ENCODE measurements around the gene P2RY11. TPM values are rescaled to one million over a fixed set of nuclear protein-coding genes. Genes with fewer than 3 reads are reported as not detected.

The P2RY11 gene
- polyA plus RNA-seq, 2 of the 4 experiments (the other 2 are of a cell fraction), result 1.9 to 6.4 TPM

DNA sequence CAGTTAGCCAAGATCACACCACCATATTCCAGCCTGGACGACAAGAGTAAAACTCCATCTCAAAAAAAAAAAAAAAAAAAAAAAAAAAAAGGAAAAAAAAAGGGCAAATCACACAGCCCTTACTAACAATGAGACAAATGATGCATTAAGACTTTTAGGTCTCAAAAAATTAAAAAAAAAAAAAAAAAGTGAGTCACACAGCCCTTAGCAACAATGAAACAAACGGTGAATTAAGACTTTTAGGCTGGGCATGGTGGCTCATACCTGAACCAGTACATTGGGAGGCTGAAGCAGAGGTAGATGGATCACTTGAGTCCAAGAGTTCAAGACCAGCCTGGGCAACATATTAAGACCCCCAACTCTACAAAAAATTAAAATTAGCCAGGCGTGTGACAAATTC, 40.6 kb downstream of the P2RY11 start:
- TF ChIP-seq ZNF302 (CRISPR knock-in tag; IDR thresholded peaks at IDR 0.05) (no peak), HEYL (CRISPR knock-in tag; IDR thresholded peaks at IDR 0.05) (no peak), GATA3 (IDR thresholded peaks at IDR 0.05; ENCODE audit: borderline replicate concordance) (no peak), NR3C1 (IDR thresholded peaks at IDR 0.05) (no peak), POLR2A (IDR thresholded peaks at IDR 0.05; ENCODE audit: low read length) (no peak), RNF2 (IDR thresholded peaks at IDR 0.05; ENCODE audit: borderline replicate concordance, low read depth) (no peak), POLR2AphosphoS2 (conservative IDR thresholded peaks at IDR 0.05; ENCODE audit: low read length) (no peak), ZSCAN20 (CRISPR knock-in tag; IDR thresholded peaks at IDR 0.05) (no peak), NFE2L2 (conservative IDR thresholded peaks at IDR 0.05; ENCODE audit: low read length) (no peak)
- TF ChIP-seq, protein P1, sequence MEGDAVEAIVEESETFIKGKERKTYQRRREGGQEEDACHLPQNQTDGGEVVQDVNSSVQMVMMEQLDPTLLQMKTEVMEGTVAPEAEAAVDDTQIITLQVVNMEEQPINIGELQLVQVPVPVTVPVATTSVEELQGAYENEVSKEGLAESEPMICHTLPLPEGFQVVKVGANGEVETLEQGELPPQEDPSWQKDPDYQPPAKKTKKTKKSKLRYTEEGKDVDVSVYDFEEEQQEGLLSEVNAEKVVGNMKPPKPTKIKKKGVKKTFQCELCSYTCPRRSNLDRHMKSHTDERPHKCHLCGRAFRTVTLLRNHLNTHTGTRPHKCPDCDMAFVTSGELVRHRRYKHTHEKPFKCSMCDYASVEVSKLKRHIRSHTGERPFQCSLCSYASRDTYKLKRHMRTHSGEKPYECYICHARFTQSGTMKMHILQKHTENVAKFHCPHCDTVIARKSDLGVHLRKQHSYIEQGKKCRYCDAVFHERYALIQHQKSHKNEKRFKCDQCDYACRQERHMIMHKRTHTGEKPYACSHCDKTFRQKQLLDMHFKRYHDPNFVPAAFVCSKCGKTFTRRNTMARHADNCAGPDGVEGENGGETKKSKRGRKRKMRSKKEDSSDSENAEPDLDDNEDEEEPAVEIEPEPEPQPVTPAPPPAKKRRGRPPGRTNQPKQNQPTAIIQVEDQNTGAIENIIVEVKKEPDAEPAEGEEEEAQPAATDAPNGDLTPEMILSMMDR (IDR thresholded peaks at IDR 0.05), result no peak
- TF ChIP-seq, protein P2, sequence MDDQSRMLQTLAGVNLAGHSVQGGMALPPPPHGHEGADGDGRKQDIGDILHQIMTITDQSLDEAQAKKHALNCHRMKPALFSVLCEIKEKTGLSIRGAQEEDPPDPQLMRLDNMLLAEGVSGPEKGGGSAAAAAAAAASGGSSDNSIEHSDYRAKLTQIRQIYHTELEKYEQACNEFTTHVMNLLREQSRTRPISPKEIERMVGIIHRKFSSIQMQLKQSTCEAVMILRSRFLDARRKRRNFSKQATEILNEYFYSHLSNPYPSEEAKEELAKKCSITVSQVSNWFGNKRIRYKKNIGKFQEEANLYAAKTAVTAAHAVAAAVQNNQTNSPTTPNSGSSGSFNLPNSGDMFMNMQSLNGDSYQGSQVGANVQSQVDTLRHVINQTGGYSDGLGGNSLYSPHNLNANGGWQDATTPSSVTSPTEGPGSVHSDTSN (IDR thresholded peaks at IDR 0.05), result no peak
- no peak overlapping the region for H3K27ac ChIP-seq
- ATAC-seq (no peak), FAIRE-seq (no peak), DNase-seq (ENCODE audit: low read depth in 1 of 2, low spot score in 1 of 2) (no peak)
- 93% methylated on average over 2 of the region's 3 CpGs for WGBS (ENCODE audit: missing lambda C conversion rate)
- no peaks in the 10 kb centered on the region for H3K4me1 ChIP-seq
- H3K9me3 ChIP-seq, result no peaks in the 10 kb centered on the region
- H3K4me3 ChIP-seq, result no peak overlapping the region
- ChIA-PET CTCF (interaction anchor here (0.6 to 1.3 kb wide), 2 partner anchors 32 to 222 kb away, joined by 3 read pairs; no protein-coding TSS in a partner anchor), POLR2A (no interaction called here)
- no peak overlapping the region for H3K4me2 ChIP-seq

DNA sequence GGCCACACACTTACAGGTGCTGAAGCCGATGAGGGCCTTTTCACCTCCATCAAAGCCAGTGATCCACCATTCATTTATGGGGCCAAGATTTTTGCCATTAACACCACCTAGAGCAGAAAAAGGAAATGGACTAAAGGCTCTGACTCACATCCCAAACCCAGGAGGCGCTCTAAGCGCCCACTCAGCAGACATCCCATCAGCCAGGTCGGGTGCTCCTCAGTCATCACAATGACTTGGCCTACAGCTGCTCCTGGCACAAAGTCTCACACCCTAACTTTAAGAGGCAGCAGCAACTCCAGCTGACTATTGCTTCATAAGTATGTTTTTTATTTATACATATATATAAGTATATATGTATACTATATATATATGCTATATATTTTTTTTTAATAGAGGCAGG, 44.3 kb downstream of the P2RY11 start:
- POLR2A ChIA-PET, result no interaction called here
- no peak for TF ChIP-seq ESRRA (IDR thresholded peaks at IDR 0.05; ENCODE audit: borderline replicate concordance, low read length)
- no peak for TF ChIP-seq ZC3H11A (IDR thresholded peaks at IDR 0.05)
- WGBS (ENCODE audit: missing lambda C conversion rate), result 98% methylated on average over 4 of the region's 4 CpGs

DNA sequence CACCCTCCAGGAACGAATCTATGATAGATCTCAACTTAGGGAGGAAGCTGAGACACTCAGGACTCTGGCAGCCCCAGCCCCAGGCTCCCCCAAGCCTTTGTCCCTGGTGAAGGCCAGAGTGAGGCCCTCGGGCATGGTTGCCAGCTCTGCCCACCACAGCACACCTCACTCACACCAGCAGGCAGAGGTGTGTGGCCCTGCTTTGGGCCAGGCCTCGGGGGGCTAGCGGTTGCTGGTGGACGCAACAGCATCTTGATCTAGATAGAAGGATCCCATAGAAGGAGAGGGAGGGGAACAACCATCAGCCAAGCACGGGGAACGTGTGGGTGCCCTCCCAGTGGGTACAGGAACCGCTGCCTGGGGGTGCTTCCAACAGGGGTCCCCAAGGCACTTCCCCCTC, 46.6 kb downstream of the P2RY11 start:
- Histone ChIP-seq H3K4me3 (no peak overlapping the region), H3K4me2 (no peak overlapping the region), H3K27ac (no peak overlapping the region), H3K4me1 (no peaks in the 10 kb centered on the region), H3K9me3 (no peaks in the 10 kb centered on the region)
- ATAC-seq (no peak), DNase-seq (ENCODE audit: low read depth in 1 of 2, low spot score in 1 of 2) (no peak), FAIRE-seq (no peak)
- ChIA-PET POLR2A (no interaction called here), CTCF (no interaction called here)
- TF ChIP-seq CBX8 (IDR thresholded peaks at IDR 0.05) (no peak), HOXB5 (CRISPR knock-in tag; IDR thresholded peaks at IDR 0.05) (no peak)
- WGBS (ENCODE audit: missing lambda C conversion rate), result 72% methylated on average over 4 of the region's 8 CpGs

More for the DNA sequence above, 44.3 kb downstream of the P2RY11 start:
- H3K4me3 ChIP-seq, result no peak overlapping the region
- no peak for FAIRE-seq
- DNase-seq (ENCODE audit: low read depth in 1 of 2, low spot score in 1 of 2), result no peak
- no peaks in the 10 kb centered on the region for H3K4me1 ChIP-seq
- no peaks in the 10 kb centered on the region for H3K9me3 ChIP-seq
- no peak overlapping the region for H3K4me2 ChIP-seq
- H3K27ac ChIP-seq, result no peak overlapping the region
- no peak for ATAC-seq
- CTCF ChIA-PET, result no interaction called here

DNA sequence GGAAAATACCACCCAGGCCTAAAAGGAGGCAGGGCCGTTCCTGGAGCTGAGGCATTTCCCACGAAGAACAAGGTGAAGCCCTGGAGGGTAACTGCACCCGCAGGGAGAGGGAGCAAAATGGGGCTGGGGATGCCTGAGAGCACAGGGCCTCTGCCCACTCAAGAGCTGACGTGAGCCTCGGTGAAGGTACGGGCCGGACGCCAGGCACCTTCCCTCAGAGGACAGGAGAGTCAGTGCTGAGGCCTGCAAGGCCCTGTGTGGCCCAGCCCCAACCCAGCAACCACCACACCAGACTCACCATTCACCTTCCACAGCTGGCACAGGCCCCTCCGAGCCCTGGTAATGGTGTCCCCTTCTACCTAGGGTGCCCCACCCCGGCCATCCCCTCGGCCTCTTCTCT, 47.0 kb downstream of the P2RY11 start:
- no peaks in the 10 kb centered on the region for H3K9me3 ChIP-seq
- FAIRE-seq, result no peak
- no peak for TF ChIP-seq ZSCAN20 (CRISPR knock-in tag; IDR thresholded peaks at IDR 0.05)
- no peak for TF ChIP-seq EP300 (IDR thresholded peaks at IDR 0.05)
- DNase-seq (ENCODE audit: low read depth in 1 of 2, low spot score in 1 of 2), result no peak
- no peak overlapping the region for H3K4me2 ChIP-seq
- POLR2A ChIA-PET, result no interaction called here
- no peak overlapping the region for H3K27ac ChIP-seq
- no peak; a peak in 1 of 6 replicates for ATAC-seq
- H3K4me3 ChIP-seq, result no peak overlapping the region
- CTCF ChIA-PET, result interaction anchor here (1.2 kb wide), 1 partner anchor 101 kb away, joined by 4 read pairs; no protein-coding TSS in a partner anchor
- WGBS (ENCODE audit: missing lambda C conversion rate), result 95% methylated on average over 10 of the region's 11 CpGs
- no peaks in the 10 kb centered on the region for H3K4me1 ChIP-seq

DNA sequence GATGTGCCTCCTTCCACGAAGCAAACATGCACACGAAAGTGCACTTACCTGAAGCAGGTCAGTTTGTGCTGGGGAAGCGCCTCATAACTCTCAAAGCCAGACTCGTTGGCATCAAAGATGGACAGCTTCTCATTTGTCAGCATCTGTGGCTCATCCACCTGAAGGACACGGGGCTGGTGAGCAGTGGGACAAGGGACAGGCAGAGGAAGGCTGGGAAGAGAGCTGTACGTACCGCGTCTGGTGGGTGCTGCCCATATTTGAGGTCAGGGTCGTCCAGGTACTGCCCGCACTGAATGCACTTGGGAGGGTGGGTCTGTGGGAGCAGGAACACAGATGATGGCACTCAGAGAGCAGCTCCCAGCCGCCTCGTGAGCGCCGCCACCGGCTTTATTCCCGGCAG, 48.1 kb downstream of the P2RY11 start:
- no peak for FAIRE-seq
- no peaks in the 10 kb centered on the region for H3K4me1 ChIP-seq
- ChIA-PET CTCF (interaction anchor here (1.2 kb wide), 1 partner anchor 99 kb away, joined by 4 read pairs; no protein-coding TSS in a partner anchor), POLR2A (no interaction called here)
- H3K4me2 ChIP-seq, result no peak overlapping the region
- ATAC-seq, result no peak
- no peak for DNase-seq (ENCODE audit: low read depth in 1 of 2, low spot score in 1 of 2)
- 93% methylated on average over 15 of the region's 16 CpGs for WGBS (ENCODE audit: missing lambda C conversion rate)
- no peak overlapping the region for H3K4me3 ChIP-seq
- H3K9me3 ChIP-seq, result no peaks in the 10 kb centered on the region
- H3K27ac ChIP-seq, result no peak overlapping the region
- TF ChIP-seq KDM1A (IDR thresholded peaks at IDR 0.05; ENCODE audit: low read depth) (no peak), FOSB (CRISPR knock-in tag; IDR thresholded peaks at IDR 0.05) (no peak), MAFK (IDR thresholded peaks at IDR 0.05; ENCODE audit: partially characterized antibody) (no peak), NFE2L2 (conservative IDR thresholded peaks at IDR 0.05; ENCODE audit: low read length) (no peak), GATA3 (IDR thresholded peaks at IDR 0.05; ENCODE audit: borderline replicate concordance) (no peak), JUN (IDR thresholded peaks at IDR 0.05) (no peak), CHD2 (IDR thresholded peaks at IDR 0.05; ENCODE audit: low read length, partially characterized antibody) (no peak)
- TF ChIP-seq, protein P3, sequence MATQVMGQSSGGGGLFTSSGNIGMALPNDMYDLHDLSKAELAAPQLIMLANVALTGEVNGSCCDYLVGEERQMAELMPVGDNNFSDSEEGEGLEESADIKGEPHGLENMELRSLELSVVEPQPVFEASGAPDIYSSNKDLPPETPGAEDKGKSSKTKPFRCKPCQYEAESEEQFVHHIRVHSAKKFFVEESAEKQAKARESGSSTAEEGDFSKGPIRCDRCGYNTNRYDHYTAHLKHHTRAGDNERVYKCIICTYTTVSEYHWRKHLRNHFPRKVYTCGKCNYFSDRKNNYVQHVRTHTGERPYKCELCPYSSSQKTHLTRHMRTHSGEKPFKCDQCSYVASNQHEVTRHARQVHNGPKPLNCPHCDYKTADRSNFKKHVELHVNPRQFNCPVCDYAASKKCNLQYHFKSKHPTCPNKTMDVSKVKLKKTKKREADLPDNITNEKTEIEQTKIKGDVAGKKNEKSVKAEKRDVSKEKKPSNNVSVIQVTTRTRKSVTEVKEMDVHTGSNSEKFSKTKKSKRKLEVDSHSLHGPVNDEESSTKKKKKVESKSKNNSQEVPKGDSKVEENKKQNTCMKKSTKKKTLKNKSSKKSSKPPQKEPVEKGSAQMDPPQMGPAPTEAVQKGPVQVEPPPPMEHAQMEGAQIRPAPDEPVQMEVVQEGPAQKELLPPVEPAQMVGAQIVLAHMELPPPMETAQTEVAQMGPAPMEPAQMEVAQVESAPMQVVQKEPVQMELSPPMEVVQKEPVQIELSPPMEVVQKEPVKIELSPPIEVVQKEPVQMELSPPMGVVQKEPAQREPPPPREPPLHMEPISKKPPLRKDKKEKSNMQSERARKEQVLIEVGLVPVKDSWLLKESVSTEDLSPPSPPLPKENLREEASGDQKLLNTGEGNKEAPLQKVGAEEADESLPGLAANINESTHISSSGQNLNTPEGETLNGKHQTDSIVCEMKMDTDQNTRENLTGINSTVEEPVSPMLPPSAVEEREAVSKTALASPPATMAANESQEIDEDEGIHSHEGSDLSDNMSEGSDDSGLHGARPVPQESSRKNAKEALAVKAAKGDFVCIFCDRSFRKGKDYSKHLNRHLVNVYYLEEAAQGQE (IDR thresholded peaks at IDR 0.05), result no peak
- TF ChIP-seq, protein P2 (IDR thresholded peaks at IDR 0.05), result no peak
